Amniotic epithelial cell (primary cell): ENCODE measurements around the gene RXFP2.

Experiments used
- DNase-seq: peaks from one replicate; pipeline ENCODE4 v3.0.0-alpha.2; 2010; ENCODE audit warnings: low read depth

RXFP2 gene, protein sequence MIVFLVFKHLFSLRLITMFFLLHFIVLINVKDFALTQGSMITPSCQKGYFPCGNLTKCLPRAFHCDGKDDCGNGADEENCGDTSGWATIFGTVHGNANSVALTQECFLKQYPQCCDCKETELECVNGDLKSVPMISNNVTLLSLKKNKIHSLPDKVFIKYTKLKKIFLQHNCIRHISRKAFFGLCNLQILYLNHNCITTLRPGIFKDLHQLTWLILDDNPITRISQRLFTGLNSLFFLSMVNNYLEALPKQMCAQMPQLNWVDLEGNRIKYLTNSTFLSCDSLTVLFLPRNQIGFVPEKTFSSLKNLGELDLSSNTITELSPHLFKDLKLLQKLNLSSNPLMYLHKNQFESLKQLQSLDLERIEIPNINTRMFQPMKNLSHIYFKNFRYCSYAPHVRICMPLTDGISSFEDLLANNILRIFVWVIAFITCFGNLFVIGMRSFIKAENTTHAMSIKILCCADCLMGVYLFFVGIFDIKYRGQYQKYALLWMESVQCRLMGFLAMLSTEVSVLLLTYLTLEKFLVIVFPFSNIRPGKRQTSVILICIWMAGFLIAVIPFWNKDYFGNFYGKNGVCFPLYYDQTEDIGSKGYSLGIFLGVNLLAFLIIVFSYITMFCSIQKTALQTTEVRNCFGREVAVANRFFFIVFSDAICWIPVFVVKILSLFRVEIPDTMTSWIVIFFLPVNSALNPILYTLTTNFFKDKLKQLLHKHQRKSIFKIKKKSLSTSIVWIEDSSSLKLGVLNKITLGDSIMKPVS

GRCh38 chr13:31739226-31739625 is at the start of gene RXFP2:
RXFP2 (plus strand) TSS chr13:31739526; CDS start chr13:31739613, 87 bp downstream.
- DNase-seq, result no peak

DNA sequence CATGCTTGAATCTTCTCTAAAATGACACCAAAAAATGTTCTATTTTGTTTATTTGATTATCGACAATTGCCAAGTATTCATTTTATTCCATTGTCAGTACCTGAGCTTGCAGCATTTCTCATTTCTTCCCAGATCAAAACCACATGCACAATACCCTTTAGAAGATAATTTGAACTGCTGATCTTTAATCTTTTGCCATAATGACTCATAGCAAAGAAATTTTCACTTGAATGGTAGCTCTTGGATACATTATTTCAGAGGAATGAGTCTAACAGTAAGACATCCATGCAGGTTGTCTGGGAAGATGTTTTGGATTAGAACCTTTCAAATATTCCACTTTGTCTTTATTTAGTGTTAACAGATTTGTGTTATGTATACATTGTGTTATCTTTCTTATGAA is 42.0 kb upstream of the RXFP2 start:
- DNase-seq, result peak; percentile 11

GRCh38 chr13:31699650-31700049 is 39.7 kb upstream of the RXFP2 start:
- DNase-seq, result no peak

- DNase-seq, result no peak
Measured at GRCh38 chr13:31703780-31704179, 35.5 kb upstream of the RXFP2 start.

DNA sequence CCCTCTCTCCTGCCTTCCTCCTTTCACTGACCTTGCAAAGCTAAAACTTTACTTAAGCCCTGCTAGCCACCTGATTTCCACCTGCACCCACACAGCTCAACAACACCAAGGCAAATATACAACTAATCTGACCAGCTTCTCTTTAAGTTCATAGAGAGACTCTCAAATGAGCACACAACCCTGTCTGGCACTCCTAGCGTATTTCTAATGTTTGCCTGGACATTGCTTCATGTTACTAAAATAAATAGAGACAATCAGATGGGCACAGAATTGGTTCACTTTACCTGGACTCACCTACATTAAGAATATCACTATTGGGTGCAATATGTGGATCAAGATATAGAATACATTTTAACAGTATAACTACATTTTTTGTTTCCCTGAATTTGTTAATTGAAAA is 33.2 kb upstream of the RXFP2 start:
- DNase-seq, result no peak

GRCh38 chr13:31717583-31717982 is 21.7 kb upstream of the RXFP2 start:
- DNase-seq, result no peak

DNA sequence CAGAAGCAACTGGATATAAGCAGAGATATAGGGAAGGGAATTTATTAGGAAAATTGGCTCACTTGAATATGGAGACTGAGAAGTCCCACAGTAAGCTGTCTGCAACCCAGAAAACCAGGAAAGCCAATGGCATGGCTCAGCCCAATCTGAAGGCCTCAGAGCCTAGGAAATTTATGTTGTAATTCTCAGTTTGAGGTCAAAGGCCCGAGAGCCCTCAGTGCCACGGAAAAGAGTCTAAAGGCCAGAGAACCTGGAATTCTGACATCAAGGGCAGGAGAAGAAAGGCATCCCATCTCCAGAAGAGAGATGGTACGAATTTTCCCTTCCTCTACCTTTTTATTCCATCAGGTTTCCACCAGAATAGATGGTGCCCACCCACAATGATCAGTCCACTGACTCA is 20.1 kb upstream of the RXFP2 start:
- DNase-seq, result no peak

- no peak for DNase-seq
Measured at GRCh38 chr13:31722673-31723072, 16.7 kb upstream of the RXFP2 start.

DNA sequence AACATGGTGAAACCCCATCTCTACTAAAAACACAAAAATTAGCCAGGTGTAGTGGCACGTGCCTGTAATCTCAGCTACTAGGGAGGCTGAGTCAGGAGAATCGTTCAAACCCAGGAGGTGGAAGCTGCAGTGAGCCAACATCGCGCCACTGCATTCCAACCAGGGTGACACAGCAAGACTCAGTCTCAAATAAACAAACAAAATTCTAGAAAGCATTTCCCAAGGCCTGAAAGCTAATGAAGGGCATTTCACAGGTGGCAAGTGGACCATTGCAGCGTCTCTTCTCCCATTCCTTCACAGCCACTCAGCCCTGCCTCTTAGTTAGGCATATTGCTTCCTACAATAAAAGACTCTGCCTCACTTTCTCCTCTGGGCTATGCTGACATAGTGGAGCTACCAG is 13.5 kb upstream of the RXFP2 start:
- no peak for DNase-seq

DNA sequence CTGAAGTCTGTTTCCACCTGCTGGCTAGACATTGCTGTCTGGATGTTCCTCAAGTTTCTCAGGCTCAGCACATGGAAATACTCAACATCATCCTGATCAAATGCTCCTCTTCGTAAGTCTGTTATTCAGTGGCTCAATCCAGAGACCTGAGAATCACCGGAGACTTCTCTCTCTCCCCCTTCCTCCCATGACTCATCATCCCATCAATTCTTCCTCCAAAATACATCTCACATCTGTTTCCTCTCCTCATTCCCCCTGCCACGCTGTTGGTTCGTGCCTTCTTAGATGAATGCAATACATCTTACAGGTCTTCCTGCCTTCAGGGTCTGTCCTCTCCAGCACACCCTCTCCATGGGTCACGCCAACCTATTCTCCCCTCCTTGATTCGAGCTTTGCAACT is 7.4 kb upstream of the RXFP2 start:
- DNase-seq, result no peak

- peak; percentile 46 for DNase-seq
Measured at GRCh38 chr13:31733066-31733465, 6.3 kb upstream of the RXFP2 start.

DNA sequence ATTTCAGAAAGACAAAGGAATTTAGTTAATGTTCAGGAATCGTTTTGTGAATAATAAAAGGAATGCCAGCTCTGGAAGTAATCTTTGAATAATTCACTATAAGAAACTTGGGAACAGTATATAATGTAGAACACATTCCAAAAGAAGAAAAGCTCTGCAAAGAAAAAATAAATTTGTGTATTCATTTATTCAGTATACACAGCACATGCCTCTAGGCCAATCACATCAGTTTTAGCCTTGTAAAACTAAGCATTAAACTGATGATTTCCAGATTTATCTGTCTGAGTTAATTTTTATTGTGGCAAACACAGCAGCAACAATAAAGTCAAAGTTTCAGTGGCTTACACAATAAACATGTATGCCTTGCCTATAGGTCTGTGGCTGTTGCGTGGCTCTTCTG is 5.7 kb upstream of the RXFP2 start:
- DNase-seq, result no peak

DNA sequence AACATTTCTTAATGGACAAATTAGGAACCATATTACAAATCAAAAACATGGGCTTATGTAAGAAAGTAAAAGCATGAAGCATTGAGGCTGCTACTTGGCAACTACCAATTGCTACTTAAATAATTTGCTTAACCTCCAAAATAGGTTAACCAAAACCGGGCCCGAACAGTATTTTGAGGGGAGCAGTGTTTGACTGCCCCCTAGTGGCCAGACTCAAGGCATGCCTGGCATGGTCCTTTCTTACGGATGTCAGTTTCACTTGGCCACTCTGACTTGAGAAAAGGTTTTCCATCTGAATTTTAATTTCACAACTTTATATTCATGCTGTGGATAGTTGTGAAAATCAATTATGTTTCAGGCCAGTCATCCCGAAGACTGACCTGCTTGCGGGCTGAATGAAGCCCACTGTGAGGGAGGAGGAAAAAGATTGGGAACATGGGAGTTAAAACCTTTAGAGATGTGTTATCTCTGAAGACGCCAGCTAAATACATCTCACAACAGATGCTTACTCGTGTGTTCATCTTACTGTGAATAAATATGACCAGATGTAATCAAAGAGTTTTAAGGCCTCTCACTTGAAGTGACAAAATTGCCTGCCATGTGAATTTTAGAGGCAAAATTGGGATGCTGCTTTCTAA is 2.9 kb downstream of the RXFP2 start:
- peak; percentile 55 for DNase-seq

DNA sequence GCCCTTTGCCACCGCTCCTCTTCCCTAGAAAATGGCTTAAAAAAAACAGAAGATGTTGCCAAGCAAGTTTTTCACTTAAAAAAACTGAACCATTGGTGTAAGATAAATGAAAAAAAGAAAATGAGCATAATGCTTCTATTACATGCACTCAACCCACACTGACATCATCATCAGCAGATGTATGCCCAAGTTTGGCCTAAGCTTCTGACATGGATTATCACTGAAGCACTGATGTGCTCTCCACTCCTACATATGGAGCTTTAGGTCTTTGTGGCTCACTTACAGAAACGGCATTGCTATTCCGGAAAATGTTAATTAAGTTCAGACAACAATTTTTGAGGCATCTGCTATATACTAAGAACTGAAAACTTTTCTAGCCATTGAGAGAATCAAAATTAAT is 8.0 kb downstream of the RXFP2 start:
- DNase-seq, result no peak

DNA sequence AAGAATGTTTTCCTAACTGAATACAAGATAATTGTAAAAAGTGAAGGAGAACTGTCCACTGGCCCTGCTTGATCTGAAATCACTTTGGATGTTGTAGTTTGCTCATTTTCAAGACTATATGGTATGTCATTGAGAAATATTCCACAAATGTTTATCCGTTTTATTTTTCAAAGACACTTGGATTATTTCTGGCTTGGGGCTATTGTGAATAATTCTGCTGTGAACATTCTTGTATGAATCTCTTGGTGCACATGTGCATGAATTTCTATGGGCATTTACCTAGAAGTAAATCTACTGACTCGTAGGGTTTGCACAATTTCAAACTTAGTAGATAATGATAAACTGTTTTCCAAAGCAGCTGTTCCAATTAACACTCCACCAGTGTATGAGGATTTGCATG is 8.6 kb downstream of the RXFP2 start:
- DNase-seq, result no peak

- DNase-seq, result peak; percentile 93
Measured at GRCh38 chr13:31749929-31750328, 10.6 kb downstream of the RXFP2 start.

GRCh38 chr13:31755211-31755610 is 15.9 kb downstream of the RXFP2 start:
- no peak for DNase-seq

DNA sequence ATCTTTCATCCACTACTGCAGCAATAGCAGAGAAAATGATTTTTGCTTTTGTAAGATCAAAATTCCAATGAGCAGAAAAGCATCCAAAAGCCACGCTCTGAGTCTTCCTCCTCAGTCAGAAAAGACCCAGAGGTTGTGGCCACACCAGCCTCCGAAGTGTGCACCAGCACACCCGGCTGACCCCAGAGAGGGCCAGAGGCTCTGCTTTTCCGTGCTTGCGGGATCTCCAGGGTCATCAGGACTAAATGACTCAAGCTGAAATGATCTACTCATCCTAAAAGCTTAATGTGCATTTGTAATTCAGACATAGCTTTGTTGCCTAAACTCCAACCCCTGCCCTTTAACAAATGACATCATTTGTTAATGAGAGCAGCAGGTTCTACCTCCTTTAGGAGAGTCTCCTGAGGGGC is 16.5 kb downstream of the RXFP2 start:
- DNase-seq, result peak; percentile 67

- DNase-seq, result peak; percentile 83
Measured at GRCh38 chr13:31756346-31756745, 17.0 kb downstream of the RXFP2 start.

DNA sequence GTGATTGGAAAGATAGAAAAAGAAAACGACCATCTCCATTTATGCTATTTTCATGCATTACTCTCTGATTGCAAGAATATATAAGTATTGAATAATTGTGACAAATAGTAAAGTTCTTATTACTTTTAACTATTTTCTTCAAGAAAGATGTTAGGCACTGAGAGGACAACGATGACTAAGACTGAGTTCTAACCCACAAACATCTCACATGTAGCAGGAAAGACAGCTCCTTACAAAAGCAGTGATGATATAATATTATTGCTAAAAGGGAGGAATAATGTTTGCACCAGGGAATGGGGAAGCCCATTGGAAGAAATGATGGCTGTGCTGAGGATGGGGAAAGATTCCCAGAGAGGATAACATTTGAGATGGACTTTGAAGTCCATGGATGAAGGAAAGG is 22.6 kb downstream of the RXFP2 start:
- DNase-seq, result peak; percentile 48

GRCh38 chr13:31764556-31764955 is 25.2 kb downstream of the RXFP2 start:
- no peak for DNase-seq

- DNase-seq, result peak; percentile 70
Measured at GRCh38 chr13:31765138-31765785, 25.9 kb downstream of the RXFP2 start.
